ENCODE data around the gene ITIH1. TPM values are rescaled to one million over a fixed set of nuclear protein-coding genes. Genes with fewer than 3 reads are reported as not detected.
A peak's percentile ranks its signal among the peaks of the same experiment; 100 is the strongest.

ITIH1 gene
- total RNA-seq, 1 experiment from 2014 or later: 0.31 TPM

- DNase-seq (ENCODE audit: low read depth, low spot score) (peak; percentile 5), ATAC-seq (peak; percentile 46; the same call in 1 of the 2 replicates)
- Histone ChIP-seq H3K9me3 (ENCODE audit: control insufficient read depth, insufficient read depth, low read depth, low read length) (no peaks in the 10 kb centered on the region), H3K27me3 (ENCODE audit: control insufficient read depth, insufficient read depth, low read length) (no peaks in the 10 kb centered on the region), H3K36me3 (ENCODE audit: control insufficient read depth, insufficient read depth, low read length) (no peaks in the 10 kb centered on the region), H3K27ac (ENCODE audit: low read length) (no peak overlapping the region), H3K4me1 (ENCODE audit: control insufficient read depth, insufficient read depth, low read length) (no peaks in the 10 kb centered on the region), H3K4me3 (ENCODE audit: low read depth in 2 of 2, low read length in 2 of 2) (no peak overlapping the region)
- no TSS peak for BruUV-seq (replicated peaks)
- intact Hi-C loops (cut with micrococcal nuclease; ENCODE audit: unreplicated experiment): no loop called here
- ChIA-PET CTCF (interaction anchor here (0.5 to 0.7 kb wide), 3 partner anchors 19 to 135 kb away, joined by 3 to 8 read pairs (median 4); no protein-coding TSS in a partner anchor), POLR2A (no interaction called here)
- TF ChIP-seq TCF7L2 (IDR thresholded peaks at IDR 0.05; ENCODE audit: low read depth, low read length) (no peak), POLR2AphosphoS5 (IDR thresholded peaks at IDR 0.05; ENCODE audit: low read depth, low read length) (no peak), REST (IDR thresholded peaks at IDR 0.05; ENCODE audit: insufficient read depth in 1 of 2, low read depth in 2 of 2, low read length in 1 of 2) (no peak), SIN3A (IDR thresholded peaks at IDR 0.05; ENCODE audit: borderline replicate concordance, insufficient read depth, low read depth, low read length) (no peak), CTCF (IDR thresholded peaks at IDR 0.05) (no peak; the same call in 1 of the 2 replicates)
- in situ Hi-C loops (cut with HindIII; ENCODE audit: low pct_unique_long_range_greater_than_20kb, low sequenced_read_pairs): no loop called here
Observed at GRCh38 chr3:52798978-52799476, 21.6 kb downstream of the ITIH1 start.

DNA sequence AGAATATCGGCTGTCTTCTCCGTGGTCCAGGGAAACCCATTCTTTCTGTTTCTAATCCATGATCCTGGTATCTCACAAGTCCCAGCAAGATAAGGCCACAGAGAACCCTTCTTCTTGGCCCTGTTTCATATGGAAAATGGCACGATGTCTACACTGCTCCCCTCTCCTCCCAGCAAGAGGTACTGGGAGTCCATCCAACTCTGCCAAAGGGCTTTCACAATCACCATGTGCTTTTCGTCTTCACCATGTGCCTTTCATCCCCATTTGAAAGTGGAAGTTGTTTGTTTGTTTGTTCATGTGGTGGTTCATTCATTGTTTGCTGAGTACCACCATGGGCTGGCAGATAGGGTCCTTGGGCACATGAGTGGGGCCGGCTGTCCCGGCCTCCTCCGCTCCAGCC is 22.7 kb downstream of the ITIH1 start:
- intact Hi-C loops (cut with micrococcal nuclease; ENCODE audit: unreplicated experiment): no loop called here
- no peak for ATAC-seq
- no peak for TF ChIP-seq SIN3A (IDR thresholded peaks at IDR 0.05; ENCODE audit: borderline replicate concordance, insufficient read depth, low read depth, low read length)
- no peak for TF ChIP-seq POLR2AphosphoS5 (IDR thresholded peaks at IDR 0.05; ENCODE audit: low read depth, low read length)
- no peak for TF ChIP-seq REST (IDR thresholded peaks at IDR 0.05; ENCODE audit: insufficient read depth in 1 of 2, low read depth in 2 of 2, low read length in 1 of 2)
- no peak for TF ChIP-seq CTCF (IDR thresholded peaks at IDR 0.05)
- no peak for TF ChIP-seq TCF7L2 (IDR thresholded peaks at IDR 0.05; ENCODE audit: low read depth, low read length)

More for the DNA sequence above, 22.7 kb downstream of the ITIH1 start:
- CTCF ChIA-PET: interaction anchor here (0.7 kb wide), 1 partner anchor 21 kb away, joined by 4 read pairs; no protein-coding TSS in a partner anchor
- no peaks in the 10 kb centered on the region for H3K4me1 ChIP-seq (ENCODE audit: control insufficient read depth, insufficient read depth, low read length)
- POLR2A ChIA-PET: no interaction called here
- in situ Hi-C loops (cut with HindIII; ENCODE audit: low pct_unique_long_range_greater_than_20kb, low sequenced_read_pairs): no loop called here
- H3K36me3 ChIP-seq (ENCODE audit: control insufficient read depth, insufficient read depth, low read length): no peaks in the 10 kb centered on the region
- H3K27me3 ChIP-seq (ENCODE audit: control insufficient read depth, insufficient read depth, low read length): no peaks in the 10 kb centered on the region
- no peaks in the 10 kb centered on the region for H3K9me3 ChIP-seq (ENCODE audit: control insufficient read depth, insufficient read depth, low read depth, low read length)
- no peak overlapping the region for H3K27ac ChIP-seq (ENCODE audit: low read length)
- no peak for DNase-seq (ENCODE audit: low read depth, low spot score)
- no TSS peak for BruUV-seq (replicated peaks)
- no peak overlapping the region for H3K4me3 ChIP-seq (ENCODE audit: low read depth in 2 of 2, low read length in 2 of 2)

Measured in Panc1 (cell line).